HG02798 (cell line): ENCODE measurements around the gene USP5.
"Not testable (repeated sequence)": the region's sequence is repeated elsewhere in the genome, so short reads cannot be mapped to it uniquely, and the experiment has no call there.

Source experiments
- ATAC-seq: cut with Tn5 transposase; IDR thresholded peaks from one replicate; pipeline ENCODE4 v1.9.1; 2021; ENCODE audit warnings: mild to moderate bottlenecking; ENCODE audit not compliant: unreplicated experiment, poor library complexity

The USP5 gene

DNA sequence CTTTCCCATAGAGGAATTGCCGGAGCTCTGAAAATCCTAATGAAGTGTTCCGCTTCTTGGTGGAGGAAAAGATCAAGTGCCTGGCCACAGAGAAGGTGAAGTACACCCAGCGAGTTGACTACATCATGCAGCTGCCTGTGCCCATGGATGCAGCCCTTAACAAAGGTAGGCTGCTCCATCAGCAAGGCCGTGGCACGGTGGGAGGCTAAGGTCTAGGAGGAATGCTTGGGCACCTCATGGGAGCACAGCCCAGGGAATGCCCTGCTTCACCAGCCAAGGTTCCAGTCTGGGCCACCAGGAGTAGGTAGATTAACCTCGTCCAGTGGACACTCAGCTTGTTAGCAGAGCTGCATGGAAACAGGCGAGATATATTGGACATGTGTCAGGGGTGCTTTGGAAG is 9.0 kb downstream of the USP5 start:
- ATAC-seq = no peak

DNA sequence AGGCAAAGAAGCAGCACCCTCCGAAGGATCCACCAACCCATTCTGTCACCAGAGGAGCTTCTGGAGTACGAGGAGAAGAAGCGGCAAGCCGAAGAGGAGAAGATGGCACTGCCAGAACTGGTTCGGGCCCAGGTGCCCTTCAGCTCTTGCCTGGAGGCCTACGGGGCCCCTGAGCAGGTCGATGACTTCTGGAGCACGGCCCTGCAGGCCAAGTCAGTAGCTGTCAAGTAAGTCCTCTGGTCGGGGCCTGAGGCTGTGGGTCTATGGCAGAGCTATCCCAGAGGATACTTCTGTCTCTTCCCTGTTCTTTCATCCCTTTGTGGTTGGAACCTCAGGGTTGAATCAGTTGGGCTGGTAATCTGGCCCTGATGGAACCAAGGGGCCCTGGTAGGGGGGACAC is 9.4 kb downstream of the USP5 start:
- no peak for ATAC-seq

DNA sequence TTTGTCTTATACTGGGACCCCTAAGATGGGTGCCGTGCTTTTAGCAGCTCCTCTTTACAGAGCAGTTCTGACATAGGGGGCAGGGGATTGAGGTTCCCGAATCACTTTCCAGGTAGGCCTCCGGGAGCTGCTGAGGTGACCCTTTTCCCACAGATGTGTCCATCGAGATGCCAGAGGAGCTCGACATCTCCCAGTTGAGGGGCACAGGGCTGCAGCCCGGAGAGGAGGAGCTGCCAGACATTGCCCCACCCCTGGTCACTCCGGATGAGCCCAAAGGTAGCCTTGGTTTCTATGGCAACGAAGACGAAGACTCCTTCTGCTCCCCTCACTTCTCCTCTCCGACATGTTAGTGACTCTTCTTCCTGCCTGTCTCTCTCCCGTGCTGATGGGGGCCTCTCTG is 11.1 kb downstream of the USP5 start:
- no peak for ATAC-seq

DNA sequence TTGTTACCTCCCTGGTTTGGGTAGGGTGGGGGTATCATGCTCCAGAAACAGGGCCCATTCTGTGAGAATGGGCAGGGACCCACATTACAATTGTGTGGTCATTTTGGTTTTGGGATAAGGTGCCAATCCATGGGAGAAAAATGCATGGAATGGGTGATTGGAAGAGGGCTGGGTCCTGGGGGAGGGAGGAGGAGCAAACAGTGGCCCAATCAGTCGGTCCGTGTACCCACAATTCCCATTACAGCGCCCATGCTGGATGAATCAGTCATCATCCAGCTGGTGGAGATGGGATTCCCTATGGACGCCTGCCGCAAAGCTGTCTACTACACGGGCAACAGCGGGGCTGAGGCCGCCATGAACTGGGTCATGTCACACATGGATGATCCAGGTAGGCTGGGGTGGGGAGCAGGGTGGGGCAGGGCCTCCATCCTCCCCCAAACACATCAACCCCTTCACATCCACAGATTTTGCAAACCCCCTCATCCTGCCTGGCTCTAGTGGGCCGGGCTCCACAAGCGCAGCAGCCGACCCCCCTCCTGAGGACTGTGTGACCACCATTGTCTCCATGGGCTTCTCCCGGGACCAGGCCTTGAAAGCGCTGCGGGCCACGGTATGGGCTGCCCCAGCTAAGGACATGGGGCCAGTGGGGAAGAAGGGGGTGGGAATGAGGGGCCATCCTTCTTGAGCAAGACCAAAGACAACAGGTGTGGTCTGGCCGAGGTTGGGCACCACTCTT is 11.8 kb downstream of the USP5 start:
- no peak for ATAC-seq

DNA sequence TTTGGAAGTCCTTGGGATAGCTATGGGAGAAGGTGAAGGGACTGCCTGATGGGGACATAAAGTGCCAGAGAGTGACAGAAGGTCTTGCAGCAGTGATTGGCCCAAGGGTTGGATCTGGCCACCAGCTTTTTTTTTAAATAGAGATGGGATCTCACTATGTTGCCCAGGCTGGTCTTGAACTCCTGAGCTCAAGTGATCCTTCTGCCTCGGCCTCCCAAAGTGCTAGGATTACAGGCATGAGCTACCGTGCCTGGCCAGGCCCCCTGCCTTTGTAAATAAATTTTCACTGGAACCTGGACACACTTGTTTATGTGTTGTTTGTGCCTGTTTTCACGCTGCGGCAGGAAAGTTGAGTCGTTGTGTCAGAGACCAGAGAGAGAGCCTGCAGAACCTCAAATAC is 13.4 kb downstream of the USP5 start:
- ATAC-seq = not testable (repeated sequence)

DNA sequence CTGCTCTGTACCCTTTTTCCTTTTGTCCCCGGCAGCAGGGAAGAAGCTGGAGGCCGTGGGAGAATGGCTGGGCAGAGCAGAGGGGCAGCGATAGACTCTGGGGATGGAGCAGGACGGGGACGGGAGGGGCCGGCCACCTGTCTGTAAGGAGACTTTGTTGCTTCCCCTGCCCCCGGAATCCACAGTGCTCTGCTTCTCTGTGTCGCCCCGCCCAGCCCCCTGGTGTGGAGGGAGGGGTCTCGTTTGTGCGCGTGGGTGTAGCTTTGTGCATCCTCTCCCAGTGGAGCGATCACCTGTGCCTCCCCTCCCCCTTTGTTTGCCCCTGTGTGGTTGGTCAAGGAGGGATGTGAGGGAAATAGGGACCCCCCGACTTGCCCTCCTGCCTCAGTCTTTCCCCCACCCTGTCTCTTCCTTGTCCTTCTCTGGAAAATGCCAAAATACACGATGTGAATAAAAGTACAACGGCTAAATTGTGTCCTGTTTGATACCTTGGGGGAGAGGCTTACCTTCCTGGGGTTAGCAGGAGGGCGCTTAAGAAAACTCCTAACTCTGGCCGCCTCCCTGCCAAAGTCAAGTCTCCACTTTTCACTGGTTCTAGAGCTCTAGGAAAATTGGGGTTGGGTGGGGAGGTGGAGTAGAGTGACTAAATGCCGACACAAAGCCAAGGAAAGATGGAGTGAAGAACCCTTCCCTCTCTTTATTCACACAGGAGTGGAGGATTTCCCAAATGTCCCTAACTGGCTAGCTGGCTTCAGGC is 14.4 kb downstream of the USP5 start:
- no peak for ATAC-seq

DNA sequence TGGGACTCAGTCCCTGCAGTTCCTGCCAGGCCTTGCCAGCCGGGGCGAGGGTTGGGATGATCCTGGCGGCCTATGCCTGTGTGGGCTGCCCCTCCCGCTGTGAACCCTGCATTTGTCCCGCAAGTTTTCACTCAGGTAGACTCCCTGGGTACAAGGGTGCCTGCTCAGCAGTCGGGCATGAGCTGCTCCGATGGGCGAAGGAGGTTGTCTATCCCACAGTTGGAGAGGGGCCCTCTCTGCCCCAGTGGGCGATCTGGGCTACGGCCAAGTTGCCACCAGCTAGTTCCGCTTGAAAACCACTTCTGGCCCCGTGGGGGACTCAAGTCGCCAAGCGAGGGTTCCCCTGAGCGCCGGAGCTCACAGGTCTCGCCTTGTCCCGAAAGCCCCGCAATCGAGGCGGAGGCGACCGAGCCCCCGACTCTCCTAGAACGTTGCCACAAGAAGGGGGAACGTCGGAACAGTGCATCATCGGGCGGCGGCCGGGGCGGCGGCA is 15.0 kb downstream of the USP5 start:
- ATAC-seq = peak; percentile 1

DNA sequence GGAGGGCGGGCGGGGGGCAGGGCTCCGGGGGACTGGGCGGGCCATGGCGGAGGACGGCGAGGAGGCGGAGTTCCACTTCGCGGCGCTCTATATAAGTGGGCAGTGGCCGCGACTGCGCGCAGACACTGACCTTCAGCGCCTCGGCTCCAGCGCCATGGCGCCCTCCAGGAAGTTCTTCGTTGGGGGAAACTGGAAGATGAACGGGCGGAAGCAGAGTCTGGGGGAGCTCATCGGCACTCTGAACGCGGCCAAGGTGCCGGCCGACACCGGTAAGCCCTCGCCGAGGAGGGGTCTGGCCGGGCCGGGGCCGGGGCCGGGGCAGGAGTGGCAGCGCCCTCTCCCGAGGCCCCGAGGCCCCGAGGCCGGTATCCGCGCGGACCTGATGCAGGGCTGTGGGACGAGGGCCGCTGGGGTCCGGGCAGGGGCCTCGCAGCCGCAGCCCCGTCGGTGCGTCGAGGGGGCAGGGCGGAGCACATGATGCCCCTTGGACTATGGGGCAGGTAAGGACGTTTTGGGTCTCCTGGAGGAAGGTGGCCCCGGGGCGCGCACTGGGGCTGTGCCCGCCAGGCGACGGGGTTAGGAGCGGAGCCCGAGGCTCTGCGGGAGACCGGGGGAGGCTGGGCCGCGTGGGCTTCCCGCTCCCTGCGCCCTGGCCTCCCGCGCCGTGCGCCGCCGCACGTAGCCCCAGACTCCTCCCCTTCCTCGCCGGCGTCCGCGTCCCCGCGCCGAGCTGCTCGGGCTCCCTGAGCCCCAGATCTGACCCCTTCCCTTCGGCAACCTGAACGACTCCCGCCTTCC is 15.7 kb downstream of the USP5 start, which contains the start of gene TPI1:
TSS of gene TPI1 (plus strand) at position 119 of the 798 bp plus-strand sequence. CDS start at position 155, 36 bp downstream.
- ATAC-seq = peak; percentile 60

DNA sequence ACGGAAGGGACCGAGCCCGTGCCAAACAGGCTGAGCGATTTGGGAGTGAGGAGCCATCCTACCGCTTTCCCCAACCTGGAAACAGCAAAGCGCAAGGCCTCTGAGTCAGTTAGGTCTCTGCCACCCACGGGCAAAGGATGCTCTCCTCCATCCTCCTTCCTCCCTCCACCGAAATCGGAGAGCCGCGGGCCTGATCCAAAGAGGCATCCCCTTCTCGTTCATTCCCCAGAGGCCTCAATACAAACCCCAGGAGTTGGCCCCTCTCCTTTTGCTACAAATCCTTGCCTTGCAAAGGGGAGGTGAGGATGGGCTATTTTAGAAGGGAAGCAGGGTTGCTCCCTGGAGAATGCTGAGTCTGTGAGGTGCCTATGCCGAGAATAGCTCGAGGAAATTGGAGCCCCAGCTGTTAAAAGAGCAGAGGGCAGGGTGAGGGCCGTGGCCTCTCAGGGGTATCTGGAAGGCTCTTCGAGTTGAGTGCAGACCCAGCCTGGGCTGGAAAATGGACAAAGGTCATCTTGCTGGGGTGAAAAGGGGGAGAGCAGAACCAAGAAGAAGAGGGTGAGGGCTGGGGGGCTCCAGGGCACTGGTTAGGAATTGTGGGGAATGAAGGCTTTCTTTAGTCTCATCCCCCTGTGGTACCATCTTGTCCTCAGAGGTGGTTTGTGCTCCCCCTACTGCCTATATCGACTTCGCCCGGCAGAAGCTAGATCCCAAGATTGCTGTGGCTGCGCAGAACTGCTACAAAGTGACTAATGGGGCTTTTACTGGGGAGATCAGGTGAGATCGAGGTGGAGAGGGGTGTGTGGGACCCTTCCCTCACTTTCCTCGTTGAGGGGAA is 16.5 kb downstream of the USP5 start:
- no peak for ATAC-seq

DNA sequence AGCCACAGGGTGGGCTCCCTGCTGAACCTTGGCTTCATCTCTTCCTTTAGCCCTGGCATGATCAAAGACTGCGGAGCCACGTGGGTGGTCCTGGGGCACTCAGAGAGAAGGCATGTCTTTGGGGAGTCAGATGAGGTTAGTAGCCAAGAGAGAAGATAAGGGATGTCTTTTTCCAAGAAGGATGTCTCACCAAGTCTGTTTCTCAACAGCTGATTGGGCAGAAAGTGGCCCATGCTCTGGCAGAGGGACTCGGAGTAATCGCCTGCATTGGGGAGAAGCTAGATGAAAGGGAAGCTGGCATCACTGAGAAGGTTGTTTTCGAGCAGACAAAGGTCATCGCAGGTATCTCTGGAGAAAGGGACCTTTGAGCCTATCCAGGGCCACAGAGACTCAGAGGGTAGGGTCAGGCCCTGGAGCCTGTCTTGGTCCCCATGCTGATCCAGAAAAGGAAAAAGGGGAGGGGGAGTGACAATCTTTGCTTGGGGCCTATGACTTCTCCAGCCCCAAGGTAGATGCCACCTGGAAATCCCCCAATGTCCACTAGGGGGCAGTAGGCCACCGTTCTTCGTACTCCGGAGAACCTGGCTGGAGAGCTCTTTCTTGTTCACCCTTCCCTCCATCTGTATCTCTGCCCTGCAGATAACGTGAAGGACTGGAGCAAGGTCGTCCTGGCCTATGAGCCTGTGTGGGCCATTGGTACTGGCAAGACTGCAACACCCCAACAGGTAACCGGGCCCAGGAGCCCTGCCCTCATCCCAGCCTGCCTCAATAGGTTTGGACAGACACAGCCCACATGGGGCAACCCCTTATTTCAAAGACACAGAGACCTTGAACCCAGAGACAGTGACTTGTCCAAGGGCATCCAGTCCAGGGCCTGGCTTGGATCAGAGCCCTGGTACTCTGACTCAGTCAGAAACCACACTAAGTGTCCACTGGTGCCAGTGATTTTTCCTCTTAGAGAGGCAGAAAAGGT is 17.4 kb downstream of the USP5 start:
- no peak for ATAC-seq

DNA sequence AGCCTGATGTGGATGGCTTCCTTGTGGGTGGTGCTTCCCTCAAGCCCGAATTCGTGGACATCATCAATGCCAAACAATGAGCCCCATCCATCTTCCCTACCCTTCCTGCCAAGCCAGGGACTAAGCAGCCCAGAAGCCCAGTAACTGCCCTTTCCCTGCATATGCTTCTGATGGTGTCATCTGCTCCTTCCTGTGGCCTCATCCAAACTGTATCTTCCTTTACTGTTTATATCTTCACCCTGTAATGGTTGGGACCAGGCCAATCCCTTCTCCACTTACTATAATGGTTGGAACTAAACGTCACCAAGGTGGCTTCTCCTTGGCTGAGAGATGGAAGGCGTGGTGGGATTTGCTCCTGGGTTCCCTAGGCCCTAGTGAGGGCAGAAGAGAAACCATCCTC is 18.4 kb downstream of the USP5 start:
- not testable (repeated sequence) for ATAC-seq

DNA sequence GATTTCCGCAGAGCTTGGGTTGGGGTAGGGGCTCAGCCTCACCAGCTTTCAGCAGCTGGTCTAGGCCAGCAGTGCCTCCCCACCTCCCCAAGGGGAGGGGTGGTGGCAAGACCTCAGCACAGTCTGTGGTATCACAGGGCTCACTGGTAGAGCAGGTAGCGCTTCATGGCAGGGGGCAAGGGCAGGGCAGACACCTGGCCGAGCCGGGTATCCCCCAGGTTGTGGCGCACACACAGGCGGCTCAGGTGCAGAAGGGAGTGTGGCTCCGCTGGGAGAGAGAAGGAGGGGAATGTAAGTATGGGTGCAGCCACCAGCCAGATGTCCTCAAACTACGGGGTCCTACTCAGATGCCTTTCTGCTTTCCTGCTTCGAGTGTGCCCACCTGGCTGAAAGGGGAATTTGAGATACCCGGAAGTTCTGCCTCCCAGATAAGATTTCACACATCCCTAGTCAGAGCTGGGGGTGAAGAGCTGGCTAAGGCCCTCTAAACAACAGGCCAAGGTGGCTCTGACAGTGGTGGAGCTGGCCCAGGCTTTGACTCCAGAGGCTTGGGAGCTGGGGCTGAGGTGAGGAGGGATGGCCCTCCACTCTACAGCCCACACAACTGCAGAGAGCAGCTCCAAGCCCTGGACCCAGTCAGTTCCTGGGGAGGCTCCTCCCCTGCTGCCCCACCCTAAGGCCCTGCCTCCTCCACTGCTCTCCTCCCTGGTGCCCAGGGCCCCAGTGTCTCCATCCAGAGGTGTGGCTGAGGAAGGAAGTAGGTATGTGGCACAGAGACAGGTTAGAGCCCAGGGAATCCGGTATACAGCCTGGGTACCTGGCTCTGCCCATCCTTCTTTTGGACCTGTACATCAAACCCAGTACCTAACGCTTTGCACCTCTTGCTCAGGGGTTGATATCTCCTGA is 19.4 kb downstream of the USP5 start:
- no peak for ATAC-seq

DNA sequence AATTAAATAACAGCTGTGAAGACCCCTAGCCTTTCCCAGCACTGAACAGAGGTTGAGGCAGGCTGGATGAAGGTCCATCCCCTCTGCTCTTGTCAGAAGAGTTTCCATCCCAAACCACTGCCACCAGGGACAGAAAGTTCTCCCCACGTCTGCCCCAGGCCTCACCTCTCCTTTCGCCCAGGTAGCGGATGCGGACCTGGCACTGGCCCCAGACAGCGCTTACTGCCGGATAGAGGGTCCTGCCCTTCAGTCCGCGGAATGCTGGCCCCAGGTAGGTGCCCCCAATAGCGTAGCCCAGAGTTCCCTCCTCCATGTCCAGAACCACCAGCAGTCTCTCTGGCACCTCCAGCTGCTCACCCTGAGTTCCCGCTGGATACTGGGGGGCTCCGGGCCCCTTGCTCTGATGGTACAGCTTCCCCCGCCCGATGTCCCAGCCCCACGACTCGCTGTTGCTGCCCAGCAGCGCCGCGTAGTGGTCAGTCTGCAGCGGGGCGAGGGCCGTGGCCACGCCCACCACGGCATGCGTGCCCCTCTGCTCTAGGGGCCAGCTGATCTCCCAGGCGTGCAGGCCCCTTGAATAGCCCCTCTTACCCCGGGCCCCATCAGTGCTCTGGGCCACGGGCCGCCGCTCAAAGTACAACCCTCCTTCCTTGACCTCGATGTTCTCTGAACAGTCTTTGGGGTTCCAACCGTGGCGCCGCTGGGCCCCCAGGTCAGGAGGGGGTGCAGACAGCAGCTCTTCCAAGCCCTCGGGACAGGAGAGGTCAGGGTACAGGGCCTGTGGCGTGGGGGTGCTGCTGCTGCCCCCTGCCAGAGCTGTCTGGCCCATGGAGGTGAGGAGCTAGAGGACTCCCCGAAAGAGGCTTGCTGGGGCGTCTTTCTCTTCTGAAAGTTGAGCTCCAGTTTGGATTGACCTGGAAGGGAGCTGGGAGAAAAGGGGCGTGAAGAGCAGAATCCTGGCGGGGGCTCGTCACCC is 20.4 kb downstream of the USP5 start:
- peak; percentile 21 for ATAC-seq

DNA sequence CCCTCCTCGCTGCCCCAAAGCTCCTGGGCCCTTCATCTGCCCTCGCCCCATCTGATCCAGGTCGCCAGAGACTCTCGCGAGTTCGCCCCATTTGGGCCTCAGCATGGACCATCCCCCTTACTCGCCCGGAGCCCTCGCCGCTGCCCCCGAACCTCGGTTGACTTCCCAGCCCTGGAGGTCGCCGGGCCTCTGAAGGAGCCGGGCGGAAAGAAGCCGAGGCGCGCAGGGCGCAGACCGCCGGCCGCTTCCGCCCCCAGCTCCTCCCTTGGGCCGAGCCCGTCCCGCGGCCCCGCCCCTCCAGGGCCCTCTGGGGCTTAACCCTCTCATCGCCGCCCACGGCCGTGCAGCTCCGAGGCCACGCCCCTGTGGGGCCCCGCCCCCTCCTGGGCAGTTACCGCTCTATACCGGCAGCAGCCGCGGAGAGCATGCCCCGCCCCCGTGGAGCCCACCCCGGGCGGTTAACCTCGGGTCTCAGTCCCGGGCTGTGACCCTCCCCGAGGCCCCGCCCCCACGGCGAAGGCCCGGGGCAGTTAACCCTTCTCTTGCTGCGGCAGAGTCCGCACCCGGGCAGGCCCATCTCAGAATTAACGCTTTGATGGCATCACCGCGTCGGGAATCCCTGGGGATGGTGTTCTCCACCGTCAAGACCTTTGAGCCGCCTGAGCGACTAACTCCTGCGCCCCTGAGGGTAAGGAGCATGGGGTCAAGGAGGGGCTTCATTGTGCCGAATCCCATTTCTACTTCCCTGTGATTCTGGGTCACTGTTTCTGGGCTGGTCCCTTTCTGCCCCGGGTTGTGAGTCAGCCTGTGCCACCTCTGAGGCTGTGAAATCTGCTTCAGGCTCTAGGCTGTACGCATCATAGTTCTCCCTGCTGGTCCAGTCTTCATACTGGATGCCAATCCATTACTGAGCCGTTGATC is 21.4 kb downstream of the USP5 start, which contains the start of gene SPSB2:
TSS of gene SPSB2 (minus strand) at position 210 of the 921 bp plus-strand sequence. CDS start 402 bp downstream, outside the sequence.
- ATAC-seq = peak; percentile 81

DNA sequence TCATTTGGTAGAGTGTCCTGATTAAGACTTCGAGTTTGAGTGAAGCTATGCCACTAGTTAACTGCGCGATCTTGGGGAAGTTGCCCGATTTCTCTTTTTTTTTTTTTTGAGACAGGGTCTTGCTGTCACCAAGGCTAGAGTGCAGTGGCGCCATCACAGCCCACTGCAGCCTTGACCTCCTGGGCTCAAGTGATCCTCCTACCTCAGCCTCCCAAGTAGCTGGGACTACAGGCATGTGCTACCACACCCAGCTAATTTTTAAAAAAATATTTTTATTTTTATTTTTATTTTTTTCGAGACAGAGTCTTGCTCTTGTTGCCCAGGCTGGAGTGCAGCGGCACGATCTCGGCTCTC is 22.0 kb downstream of the USP5 start:
- not testable (repeated sequence) for ATAC-seq
